ENCODE data around the gene SERPINB6. TPM values are rescaled to one million over a fixed set of nuclear protein-coding genes. Genes with fewer than 3 reads are reported as not detected.

SERPINB6 gene
- total RNA-seq, 2 donors from 2014 or later = 128 to 150 TPM

DNA sequence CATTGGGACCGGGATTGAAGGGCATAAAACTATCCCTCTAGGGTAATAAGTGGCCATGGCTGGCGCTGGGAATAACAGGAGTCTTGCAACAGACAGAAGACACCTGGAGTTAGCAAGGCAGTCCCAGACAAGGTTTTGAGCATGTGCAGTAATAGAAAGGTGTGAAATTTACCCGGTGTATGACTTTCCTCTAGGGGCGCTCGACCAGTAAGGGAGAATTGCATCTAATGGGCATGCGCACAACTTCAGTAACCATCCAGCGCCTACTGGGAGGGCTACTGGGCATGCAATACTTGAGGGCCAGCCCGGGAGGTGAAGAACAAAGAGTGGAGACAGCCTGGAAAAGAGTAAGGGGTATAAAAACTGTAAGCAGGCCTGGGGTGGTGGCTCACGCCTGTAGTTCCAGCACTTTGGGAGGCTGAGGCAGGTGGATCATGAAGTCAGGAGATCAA, 32.7 kb downstream of the SERPINB6 start:
- H3K4me3 Mint-ChIP-seq = no peak overlapping the region
- Histone ChIP-seq H3K27me3 (ENCODE audit: control insufficient read depth, insufficient read depth, low read length, poor library complexity, severe bottlenecking) (no peaks in the 10 kb centered on the region), H3K36me3 (ENCODE audit: control insufficient read depth, insufficient read depth, low read length) (no peaks in the 10 kb centered on the region), H3K4me3 (ENCODE audit: low read length) (no peak overlapping the region), H3K9me3 (ENCODE audit: control insufficient read depth, low read length) (no peaks in the 10 kb centered on the region), H3K9ac (ENCODE audit: extremely low read depth, low read length, poor library complexity, severe bottlenecking) (no peak overlapping the region), H3K4me1 (ENCODE audit: control insufficient read depth, insufficient read depth, low read length) (peaks cover 6% of the 10 kb centered on the region), H3K27ac (ENCODE audit: low read depth, low read length) (no peak overlapping the region)
- TF ChIP-seq, protein P1, sequence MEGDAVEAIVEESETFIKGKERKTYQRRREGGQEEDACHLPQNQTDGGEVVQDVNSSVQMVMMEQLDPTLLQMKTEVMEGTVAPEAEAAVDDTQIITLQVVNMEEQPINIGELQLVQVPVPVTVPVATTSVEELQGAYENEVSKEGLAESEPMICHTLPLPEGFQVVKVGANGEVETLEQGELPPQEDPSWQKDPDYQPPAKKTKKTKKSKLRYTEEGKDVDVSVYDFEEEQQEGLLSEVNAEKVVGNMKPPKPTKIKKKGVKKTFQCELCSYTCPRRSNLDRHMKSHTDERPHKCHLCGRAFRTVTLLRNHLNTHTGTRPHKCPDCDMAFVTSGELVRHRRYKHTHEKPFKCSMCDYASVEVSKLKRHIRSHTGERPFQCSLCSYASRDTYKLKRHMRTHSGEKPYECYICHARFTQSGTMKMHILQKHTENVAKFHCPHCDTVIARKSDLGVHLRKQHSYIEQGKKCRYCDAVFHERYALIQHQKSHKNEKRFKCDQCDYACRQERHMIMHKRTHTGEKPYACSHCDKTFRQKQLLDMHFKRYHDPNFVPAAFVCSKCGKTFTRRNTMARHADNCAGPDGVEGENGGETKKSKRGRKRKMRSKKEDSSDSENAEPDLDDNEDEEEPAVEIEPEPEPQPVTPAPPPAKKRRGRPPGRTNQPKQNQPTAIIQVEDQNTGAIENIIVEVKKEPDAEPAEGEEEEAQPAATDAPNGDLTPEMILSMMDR (conservative IDR thresholded peaks at IDR 0.05) = peak; percentile 37
- DNase-seq = peak; percentile 43
- 92 to 100% methylated on average over 8 to 9 of the region's 9 CpGs for WGBS, 2 experiments (ENCODE audit: insufficient coverage in 1 of 2, insufficient read length in 1 of 2)
- no peaks in the 10 kb centered on the region for H3K36me3 Mint-ChIP-seq (ENCODE audit: low read depth)
- H3K27me3 Mint-ChIP-seq (ENCODE audit: insufficient read depth) = peaks cover 3% of the 10 kb centered on the region
- H3K9me3 Mint-ChIP-seq = peaks cover 16% of the 10 kb centered on the region
- no peak overlapping the region for H3K27ac Mint-ChIP-seq
- H3K4me1 Mint-ChIP-seq = peaks cover 16% of the 10 kb centered on the region

DNA sequence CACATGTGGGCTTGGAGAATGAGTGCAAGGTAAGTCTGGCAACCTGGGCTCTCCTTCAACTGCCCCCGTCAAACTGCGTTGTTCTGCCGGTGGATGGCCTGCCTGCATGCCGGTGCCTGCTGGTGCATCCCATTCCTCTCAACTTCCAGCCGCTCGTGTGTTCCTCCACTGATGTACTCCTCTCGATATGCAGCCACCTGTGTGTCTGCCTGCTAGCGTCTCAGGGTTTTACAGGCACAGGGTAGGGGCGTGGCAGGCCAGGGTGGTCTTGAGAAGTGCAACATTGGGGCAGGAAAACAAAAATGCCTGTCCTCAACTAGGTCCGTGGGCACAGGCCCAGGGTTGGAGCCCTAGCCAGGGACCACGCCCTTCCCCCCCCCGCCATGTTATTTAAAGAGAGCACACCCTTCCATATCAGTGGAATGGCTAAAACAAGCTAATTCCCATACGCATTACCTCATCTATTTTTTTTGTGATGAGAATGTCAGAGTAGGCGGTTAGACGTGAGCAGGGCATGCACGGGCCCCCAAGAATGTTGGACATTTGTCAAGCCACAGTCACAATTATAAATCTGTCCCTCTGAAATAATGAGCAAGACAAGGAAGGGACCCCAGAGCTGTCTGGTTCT, 33.2 kb downstream of the SERPINB6 start:
- peaks cover 16% of the 10 kb centered on the region for H3K9me3 Mint-ChIP-seq
- H3K36me3 Mint-ChIP-seq (ENCODE audit: low read depth) = no peaks in the 10 kb centered on the region
- no peak overlapping the region for H3K27ac Mint-ChIP-seq
- H3K9me3 ChIP-seq (ENCODE audit: control insufficient read depth, low read length) = no peaks in the 10 kb centered on the region
- TF ChIP-seq, protein P1 (conservative IDR thresholded peaks at IDR 0.05) = no peak
- H3K36me3 ChIP-seq (ENCODE audit: control insufficient read depth, insufficient read depth, low read length) = no peaks in the 10 kb centered on the region
- no peak overlapping the region for H3K4me3 Mint-ChIP-seq
- no peak overlapping the region for H3K4me3 ChIP-seq (ENCODE audit: low read length)
- peaks cover 11% of the 10 kb centered on the region for H3K4me1 Mint-ChIP-seq
- peak; percentile 37 for DNase-seq
- no peak overlapping the region for H3K27ac ChIP-seq (ENCODE audit: low read depth, low read length)
- H3K27me3 Mint-ChIP-seq (ENCODE audit: insufficient read depth) = peaks cover 3% of the 10 kb centered on the region
- no peaks in the 10 kb centered on the region for H3K27me3 ChIP-seq (ENCODE audit: control insufficient read depth, insufficient read depth, low read length, poor library complexity, severe bottlenecking)
- H3K4me1 ChIP-seq (ENCODE audit: control insufficient read depth, insufficient read depth, low read length) = peaks cover 2% of the 10 kb centered on the region
- WGBS, 2 experiments (ENCODE audit: insufficient coverage in 1 of 2, insufficient read length in 1 of 2) = 96 to 97% methylated on average over 10 to 16 of the region's 16 CpGs
- no peak overlapping the region for H3K9ac ChIP-seq (ENCODE audit: extremely low read depth, low read length, poor library complexity, severe bottlenecking)

DNA sequence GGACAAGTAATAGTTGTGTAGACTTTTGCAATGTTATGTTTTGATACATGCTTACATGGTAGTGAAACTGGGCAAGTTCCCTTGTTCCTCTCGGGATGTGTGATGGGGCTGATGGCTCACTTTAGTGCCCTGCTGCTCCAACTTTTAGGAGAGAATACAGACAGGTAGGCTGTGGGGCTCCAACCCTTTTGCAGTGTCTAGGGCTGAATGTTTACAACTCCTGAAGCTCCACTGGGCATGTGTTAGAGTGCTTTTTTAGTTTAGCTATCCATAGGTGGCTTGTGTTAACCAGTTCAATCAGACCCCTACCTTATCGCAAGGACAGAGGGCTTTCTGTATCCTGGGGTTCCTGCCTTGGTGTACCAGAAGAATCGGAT, 33.8 kb downstream of the SERPINB6 start:
- whole genome bisulfite sequencing, 2 experiments (ENCODE audit: insufficient coverage in 1 of 2, insufficient read length in 1 of 2) = 93 to 94% methylated on average over 2 to 3 of the region's 3 CpGs
- H3K9me3 ChIP-seq (ENCODE audit: control insufficient read depth, low read length) = no peaks in the 10 kb centered on the region
- peaks cover 6% of the 10 kb centered on the region for H3K4me1 Mint-ChIP-seq

More for the DNA sequence above, 33.8 kb downstream of the SERPINB6 start:
- no peaks in the 10 kb centered on the region for H3K27me3 ChIP-seq (ENCODE audit: control insufficient read depth, insufficient read depth, low read length, poor library complexity, severe bottlenecking)
- no peaks in the 10 kb centered on the region for H3K36me3 ChIP-seq (ENCODE audit: control insufficient read depth, insufficient read depth, low read length)
- Mint-ChIP-seq H3K27ac (no peak overlapping the region), H3K9me3 (peaks cover 16% of the 10 kb centered on the region), H3K4me3 (no peak overlapping the region), H3K27me3 (ENCODE audit: insufficient read depth) (peaks cover 3% of the 10 kb centered on the region), H3K36me3 (ENCODE audit: low read depth) (no peaks in the 10 kb centered on the region)
- no peaks in the 10 kb centered on the region for H3K4me1 ChIP-seq (ENCODE audit: control insufficient read depth, insufficient read depth, low read length)
- DNase-seq = no peak
- TF ChIP-seq, protein P1 (conservative IDR thresholded peaks at IDR 0.05) = no peak
- no peak overlapping the region for H3K4me3 ChIP-seq (ENCODE audit: low read length)
- no peak overlapping the region for H3K27ac ChIP-seq (ENCODE audit: low read depth, low read length)
- no peak overlapping the region for H3K9ac ChIP-seq (ENCODE audit: extremely low read depth, low read length, poor library complexity, severe bottlenecking)
